ENCODE results near the gene KRTAP20-3.

Gene KRTAP20-3

GRCh38 chr21:30642564-30642963, at the start of gene KRTAP20-3:
KRTAP20-3 (plus strand) TSS chr21:30642864.
- H3K4me1 ChIP-seq (ENCODE audit: control insufficient read depth, insufficient read depth, low read length) = no peaks in the 10 kb centered on the region
- no peak within 1 kb of the TSS for H3K27ac ChIP-seq (ENCODE audit: low read depth, low read length)
- no peaks in the 10 kb centered on the region for H3K27me3 ChIP-seq (ENCODE audit: control insufficient read depth, insufficient read depth, low read length)
- H3K9ac ChIP-seq (ENCODE audit: low read length) = no peak within 1 kb of the TSS
- no peak within 1 kb of the TSS for H3K4me3 ChIP-seq (ENCODE audit: low read length)
- H3K36me3 ChIP-seq (ENCODE audit: control insufficient read depth, insufficient read depth, low read length) = no peaks in the 10 kb centered on the region

- no peaks in the 10 kb centered on the region for H3K36me3 ChIP-seq (ENCODE audit: control insufficient read depth, insufficient read depth, low read length)
- H3K4me1 ChIP-seq (ENCODE audit: control insufficient read depth, insufficient read depth, low read length) = no peaks in the 10 kb centered on the region
- H3K27ac ChIP-seq (ENCODE audit: low read depth, low read length) = no peak within 1 kb of the TSS
- no peak within 1 kb of the TSS for H3K9ac ChIP-seq (ENCODE audit: low read length)
- H3K27me3 ChIP-seq (ENCODE audit: control insufficient read depth, insufficient read depth, low read length) = no peaks in the 10 kb centered on the region
- no peak within 1 kb of the TSS for H3K4me3 ChIP-seq (ENCODE audit: low read length)
Observed at GRCh38 chr21:30598802-30599201, 43.9 kb upstream of the KRTAP20-3 start, which contains the start of gene KRTAP6-2. KRTAP6-2 (minus strand) TSS chr21:30598902; CDS start chr21:30598874, 28 bp downstream.

- H3K27ac ChIP-seq (ENCODE audit: low read depth, low read length) = no peak within 1 kb of the TSS
Observed at GRCh38 chr21:30600787-30601186, 41.9 kb upstream of the KRTAP20-3 start, which contains the start of gene KRTAP22-1. KRTAP22-1 (plus strand) TSS chr21:30601087.

GRCh38 chr21:30605968-30606367, 36.7 kb upstream of the KRTAP20-3 start:
- Histone ChIP-seq H3K4me3 (ENCODE audit: low read length) (no peak overlapping the region), H3K4me1 (ENCODE audit: control insufficient read depth, insufficient read depth, low read length) (no peaks in the 10 kb centered on the region), H3K36me3 (ENCODE audit: control insufficient read depth, insufficient read depth, low read length) (no peaks in the 10 kb centered on the region), H3K9ac (ENCODE audit: low read length) (no peak overlapping the region), H3K27me3 (ENCODE audit: control insufficient read depth, insufficient read depth, low read length) (no peaks in the 10 kb centered on the region), H3K27ac (ENCODE audit: low read depth, low read length) (no peak overlapping the region)

More at GRCh38 chr21:30600787-30601186, 41.9 kb upstream of the KRTAP20-3 start, which contains the start of gene KRTAP22-1:
- H3K36me3 ChIP-seq (ENCODE audit: control insufficient read depth, insufficient read depth, low read length) = no peaks in the 10 kb centered on the region
- H3K27me3 ChIP-seq (ENCODE audit: control insufficient read depth, insufficient read depth, low read length) = no peaks in the 10 kb centered on the region
- H3K4me1 ChIP-seq (ENCODE audit: control insufficient read depth, insufficient read depth, low read length) = no peaks in the 10 kb centered on the region
- no peak within 1 kb of the TSS for H3K9ac ChIP-seq (ENCODE audit: low read length)
- no peak within 1 kb of the TSS for H3K4me3 ChIP-seq (ENCODE audit: low read length)

- no peak overlapping the region for H3K27ac ChIP-seq (ENCODE audit: low read depth, low read length)
- no peaks in the 10 kb centered on the region for H3K36me3 ChIP-seq (ENCODE audit: control insufficient read depth, insufficient read depth, low read length)
- H3K4me3 ChIP-seq (ENCODE audit: low read length) = no peak overlapping the region
- H3K27me3 ChIP-seq (ENCODE audit: control insufficient read depth, insufficient read depth, low read length) = no peaks in the 10 kb centered on the region
- no peak overlapping the region for H3K9ac ChIP-seq (ENCODE audit: low read length)
- H3K4me1 ChIP-seq (ENCODE audit: control insufficient read depth, insufficient read depth, low read length) = no peaks in the 10 kb centered on the region
Observed at GRCh38 chr21:30612132-30612531, 30.5 kb upstream of the KRTAP20-3 start.

GRCh38 chr21:30613836-30614235, 28.8 kb upstream of the KRTAP20-3 start, which contains the start of gene KRTAP6-1:
KRTAP6-1 (minus strand) TSS chr21:30613930; CDS start chr21:30613904, 26 bp downstream.
- Histone ChIP-seq H3K27me3 (ENCODE audit: control insufficient read depth, insufficient read depth, low read length) (no peaks in the 10 kb centered on the region), H3K4me3 (ENCODE audit: low read length) (no peak within 1 kb of the TSS), H3K9ac (ENCODE audit: low read length) (no peak within 1 kb of the TSS), H3K4me1 (ENCODE audit: control insufficient read depth, insufficient read depth, low read length) (no peaks in the 10 kb centered on the region), H3K36me3 (ENCODE audit: control insufficient read depth, insufficient read depth, low read length) (no peaks in the 10 kb centered on the region), H3K27ac (ENCODE audit: low read depth, low read length) (no peak within 1 kb of the TSS)

GRCh38 chr21:30615199-30615598, 27.5 kb upstream of the KRTAP20-3 start:
- Histone ChIP-seq H3K36me3 (ENCODE audit: control insufficient read depth, insufficient read depth, low read length) (no peaks in the 10 kb centered on the region), H3K4me1 (ENCODE audit: control insufficient read depth, insufficient read depth, low read length) (no peaks in the 10 kb centered on the region), H3K27me3 (ENCODE audit: control insufficient read depth, insufficient read depth, low read length) (no peaks in the 10 kb centered on the region)

GRCh38 chr21:30616125-30616524, 26.5 kb upstream of the KRTAP20-3 start, which contains the start of gene KRTAP20-1:
KRTAP20-1 (plus strand) TSS chr21:30616425; CDS start chr21:30616455, 30 bp downstream.
- Histone ChIP-seq H3K27ac (ENCODE audit: low read depth, low read length) (no peak within 1 kb of the TSS), H3K27me3 (ENCODE audit: control insufficient read depth, insufficient read depth, low read length) (no peaks in the 10 kb centered on the region), H3K36me3 (ENCODE audit: control insufficient read depth, insufficient read depth, low read length) (no peaks in the 10 kb centered on the region), H3K4me3 (ENCODE audit: low read length) (no peak within 1 kb of the TSS), H3K4me1 (ENCODE audit: control insufficient read depth, insufficient read depth, low read length) (no peaks in the 10 kb centered on the region), H3K9ac (ENCODE audit: low read length) (no peak within 1 kb of the TSS)

More at GRCh38 chr21:30615199-30615598, 27.5 kb upstream of the KRTAP20-3 start:
- no peak overlapping the region for H3K4me3 ChIP-seq (ENCODE audit: low read length)
- no peak overlapping the region for H3K27ac ChIP-seq (ENCODE audit: low read depth, low read length)
- H3K9ac ChIP-seq (ENCODE audit: low read length) = no peak overlapping the region

- H3K36me3 ChIP-seq (ENCODE audit: control insufficient read depth, insufficient read depth, low read length) = no peaks in the 10 kb centered on the region
- H3K4me1 ChIP-seq (ENCODE audit: control insufficient read depth, insufficient read depth, low read length) = no peaks in the 10 kb centered on the region
- no peaks in the 10 kb centered on the region for H3K27me3 ChIP-seq (ENCODE audit: control insufficient read depth, insufficient read depth, low read length)
- H3K27ac ChIP-seq (ENCODE audit: low read depth, low read length) = no peak overlapping the region
- no peak overlapping the region for H3K4me3 ChIP-seq (ENCODE audit: low read length)
- no peak overlapping the region for H3K9ac ChIP-seq (ENCODE audit: low read length)
Observed at GRCh38 chr21:30620080-30620479, 22.6 kb upstream of the KRTAP20-3 start.

GRCh38 chr21:30620522-30620921, 22.1 kb upstream of the KRTAP20-3 start, which contains the start of gene KRTAP20-4:
KRTAP20-4 (plus strand) TSS chr21:30620627.
- H3K4me3 ChIP-seq (ENCODE audit: low read length) = no peak within 1 kb of the TSS
- H3K27me3 ChIP-seq (ENCODE audit: control insufficient read depth, insufficient read depth, low read length) = no peaks in the 10 kb centered on the region
- H3K36me3 ChIP-seq (ENCODE audit: control insufficient read depth, insufficient read depth, low read length) = no peaks in the 10 kb centered on the region
- H3K9ac ChIP-seq (ENCODE audit: low read length) = no peak within 1 kb of the TSS
- H3K27ac ChIP-seq (ENCODE audit: low read depth, low read length) = no peak within 1 kb of the TSS
- no peaks in the 10 kb centered on the region for H3K4me1 ChIP-seq (ENCODE audit: control insufficient read depth, insufficient read depth, low read length)

GRCh38 chr21:30623362-30623761, 19.3 kb upstream of the KRTAP20-3 start:
- no peak overlapping the region for H3K4me3 ChIP-seq (ENCODE audit: low read length)
- H3K36me3 ChIP-seq (ENCODE audit: control insufficient read depth, insufficient read depth, low read length) = no peaks in the 10 kb centered on the region
- H3K27me3 ChIP-seq (ENCODE audit: control insufficient read depth, insufficient read depth, low read length) = no peaks in the 10 kb centered on the region
- H3K27ac ChIP-seq (ENCODE audit: low read depth, low read length) = no peak overlapping the region
- H3K4me1 ChIP-seq (ENCODE audit: control insufficient read depth, insufficient read depth, low read length) = no peaks in the 10 kb centered on the region
- H3K9ac ChIP-seq (ENCODE audit: low read length) = no peak overlapping the region

- Histone ChIP-seq H3K27me3 (ENCODE audit: control insufficient read depth, insufficient read depth, low read length) (no peaks in the 10 kb centered on the region), H3K4me1 (ENCODE audit: control insufficient read depth, insufficient read depth, low read length) (no peaks in the 10 kb centered on the region), H3K4me3 (ENCODE audit: low read length) (no peak overlapping the region), H3K9ac (ENCODE audit: low read length) (no peak overlapping the region), H3K27ac (ENCODE audit: low read depth, low read length) (no peak overlapping the region), H3K36me3 (ENCODE audit: control insufficient read depth, insufficient read depth, low read length) (no peaks in the 10 kb centered on the region)
Observed at GRCh38 chr21:30625449-30626165, 17.1 kb upstream of the KRTAP20-3 start.

GRCh38 chr21:30628109-30628508, 14.6 kb upstream of the KRTAP20-3 start:
- Histone ChIP-seq H3K4me1 (ENCODE audit: control insufficient read depth, insufficient read depth, low read length) (no peaks in the 10 kb centered on the region), H3K36me3 (ENCODE audit: control insufficient read depth, insufficient read depth, low read length) (no peaks in the 10 kb centered on the region), H3K27ac (ENCODE audit: low read depth, low read length) (no peak overlapping the region), H3K4me3 (ENCODE audit: low read length) (no peak overlapping the region), H3K27me3 (ENCODE audit: control insufficient read depth, insufficient read depth, low read length) (no peaks in the 10 kb centered on the region), H3K9ac (ENCODE audit: low read length) (no peak overlapping the region)

All from rectal smooth muscle tissue (tissue), 1 donor.